ENCODE data around the gene PKM.
A peak's percentile ranks its signal among the peaks of the same experiment; 100 is the strongest.

Gene PKM

DNA sequence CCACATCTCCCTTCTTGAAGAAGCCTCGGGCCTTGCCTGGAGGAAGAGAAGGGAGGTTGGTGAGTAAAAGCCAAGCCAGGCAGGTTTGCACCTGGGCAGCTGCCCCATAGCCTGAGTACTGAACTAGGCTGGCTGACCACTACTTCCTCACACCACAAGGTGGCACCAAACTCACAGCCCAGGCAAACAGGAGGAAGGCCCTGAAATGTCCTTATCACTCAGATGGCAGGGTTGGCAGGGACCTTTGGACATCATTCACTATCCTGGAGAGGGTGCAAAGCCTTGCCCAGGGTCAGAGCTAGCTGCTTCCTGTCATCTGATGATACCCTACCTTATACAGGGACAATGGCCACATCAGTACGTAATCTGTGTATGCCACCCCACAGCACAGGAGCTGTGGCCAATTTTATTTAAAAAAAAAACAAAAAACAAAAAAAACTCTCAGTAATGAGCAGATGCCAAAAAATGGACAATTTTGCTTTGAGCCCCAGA, 31.2 kb downstream of the PKM start:
- DNase-seq, result peak; percentile 73 to 82

DNA sequence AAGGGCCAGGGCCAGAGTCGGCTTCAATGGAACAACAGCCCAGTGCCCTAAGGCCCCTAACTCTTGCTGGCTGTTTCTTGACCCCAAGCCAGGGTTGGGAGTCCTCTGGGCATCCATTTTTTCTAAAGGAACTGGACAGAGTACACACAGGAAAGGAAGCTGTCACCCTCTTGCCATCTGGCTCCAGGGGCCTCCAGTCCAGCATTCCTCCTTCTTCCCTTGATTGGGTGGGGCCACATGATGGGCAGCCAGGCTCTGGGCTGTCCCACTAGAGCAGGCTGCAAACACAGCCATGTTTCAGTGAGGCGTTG, 31.8 kb downstream of the PKM start:
- no peak for DNase-seq

DNA sequence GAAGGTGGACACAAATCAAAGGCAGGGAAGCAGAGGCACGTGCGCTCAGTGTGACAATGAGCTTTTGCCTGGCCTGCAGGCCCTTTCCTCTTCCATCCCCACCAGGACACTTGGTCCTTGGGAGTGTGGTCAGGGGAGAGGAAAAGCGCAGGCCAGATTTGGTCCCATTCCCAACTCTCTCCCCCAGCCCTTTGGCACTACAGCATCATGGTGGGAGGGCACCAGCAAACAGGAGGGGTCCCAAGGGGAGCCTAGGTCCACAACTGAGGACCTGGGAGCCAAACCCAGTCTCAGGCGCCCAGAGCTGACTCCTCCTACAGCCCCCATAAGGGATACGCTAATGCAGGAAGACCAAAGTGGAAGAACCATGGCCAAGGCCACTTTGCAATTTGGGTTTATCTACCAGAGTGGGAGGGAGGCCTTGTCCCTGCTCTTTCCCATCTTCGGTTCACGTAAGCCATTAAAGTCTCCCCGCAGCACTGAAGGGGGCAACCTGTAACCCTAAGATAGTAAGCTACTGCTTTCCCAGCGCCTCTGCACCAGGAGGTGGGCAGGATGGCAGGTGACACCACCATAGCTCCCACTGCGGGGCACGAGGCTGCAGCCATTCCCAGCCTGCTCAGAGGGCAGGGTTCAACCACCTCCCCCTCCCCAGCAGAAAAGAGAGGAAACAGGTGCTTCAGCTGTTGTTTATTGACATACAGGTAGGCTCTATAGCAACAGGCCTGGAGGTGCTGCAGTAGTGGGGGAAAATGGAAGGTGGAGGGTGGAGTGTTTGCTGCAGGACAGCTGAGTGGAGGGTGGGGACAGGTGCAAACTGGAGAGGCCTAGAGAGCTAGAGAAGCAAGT, 32.4 kb downstream of the PKM start:
- no peak for DNase-seq

GRCh38 chr15:72197460-72198355, 33.3 kb downstream of the PKM start, which contains the start of gene GRAMD2A:
GRAMD2A (minus strand) TSS chr15:72197787.
- peak in 1 of 2 donors; percentile 7 for DNase-seq

DNA sequence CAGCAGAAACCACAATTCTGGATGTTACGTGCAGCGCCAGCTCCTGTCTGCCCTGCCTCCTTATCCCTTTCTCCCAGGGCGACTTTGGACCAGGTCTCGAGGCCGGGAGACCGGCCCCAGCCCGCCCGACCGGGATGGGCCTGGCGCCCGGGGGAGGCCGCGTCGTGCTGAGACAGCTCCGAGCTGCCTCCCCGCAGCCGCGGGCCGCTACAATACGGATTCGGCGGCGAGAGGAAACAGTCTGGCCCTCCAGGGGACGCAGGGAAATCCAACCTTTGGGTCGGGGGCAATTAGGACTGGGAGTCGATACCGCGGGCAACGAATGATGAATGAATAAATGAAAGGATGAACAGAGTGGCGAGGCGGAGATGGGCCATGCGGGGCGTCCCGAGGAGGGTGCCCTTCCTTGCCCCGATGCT, 33.9 kb downstream of the PKM start:
- DNase-seq, result no peak

GRCh38 chr15:72196409-72197040, 34.5 kb downstream of the PKM start:
- DNase-seq, result no peak

GRCh38 chr15:72195101-72195511, 35.9 kb downstream of the PKM start:
- peak; percentile 10 to 54 for DNase-seq

GRCh38 chr15:72193836-72194396, 37.1 kb downstream of the PKM start:
- DNase-seq, result no peak

DNA sequence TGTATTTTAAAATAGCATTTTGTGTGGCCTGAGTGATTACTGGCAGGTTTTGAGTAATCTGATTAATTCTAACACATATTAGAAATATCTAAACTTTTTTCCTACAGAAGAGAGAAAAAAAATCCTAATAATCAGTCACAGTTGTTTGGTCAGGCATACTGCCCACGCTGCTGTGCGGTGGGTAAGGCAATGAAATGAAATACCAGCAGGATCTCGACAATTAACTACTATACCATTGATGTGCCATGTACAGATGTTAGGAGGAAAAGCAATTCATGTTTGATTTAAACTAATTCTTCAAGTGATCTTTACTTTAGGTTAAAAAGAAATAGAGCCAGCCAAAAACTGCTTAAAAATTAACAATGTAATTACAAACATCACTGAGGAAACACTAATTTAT, 38.6 kb downstream of the PKM start:
- DNase-seq, result no peak

DNA sequence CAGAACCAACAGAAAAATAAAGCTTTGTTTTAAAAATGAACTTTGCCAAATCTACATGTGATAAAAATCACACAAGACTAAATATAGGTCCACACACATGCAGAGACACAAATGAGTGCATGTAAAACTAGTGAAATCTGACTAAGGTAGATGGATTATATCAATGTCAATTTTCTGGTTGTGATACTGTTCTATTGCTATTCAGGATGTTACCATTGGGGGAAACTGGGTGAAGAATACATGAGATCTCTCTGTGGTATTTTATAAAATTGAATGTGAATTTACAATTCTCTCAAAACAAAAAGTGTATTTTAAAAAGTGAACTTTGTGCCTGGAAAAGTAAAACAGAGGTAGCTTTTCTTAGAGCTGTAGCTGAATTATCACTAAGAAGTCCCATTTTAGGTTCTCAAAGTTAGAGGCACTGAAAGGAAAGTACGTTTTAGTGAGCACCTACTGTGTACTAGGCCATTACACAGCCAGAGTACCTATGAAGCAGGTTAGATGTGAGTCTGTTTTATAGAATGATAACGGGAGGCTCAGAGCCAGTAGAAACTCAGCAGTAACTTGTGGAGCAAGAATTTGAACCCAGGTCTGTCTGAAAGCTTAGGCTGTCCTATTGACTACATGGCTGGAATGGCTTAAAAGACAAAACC, 41.6 kb downstream of the PKM start:
- no peak for DNase-seq

- DNase-seq, result no peak
Measured at GRCh38 chr15:72184165-72184811, 46.7 kb downstream of the PKM start.

DNA sequence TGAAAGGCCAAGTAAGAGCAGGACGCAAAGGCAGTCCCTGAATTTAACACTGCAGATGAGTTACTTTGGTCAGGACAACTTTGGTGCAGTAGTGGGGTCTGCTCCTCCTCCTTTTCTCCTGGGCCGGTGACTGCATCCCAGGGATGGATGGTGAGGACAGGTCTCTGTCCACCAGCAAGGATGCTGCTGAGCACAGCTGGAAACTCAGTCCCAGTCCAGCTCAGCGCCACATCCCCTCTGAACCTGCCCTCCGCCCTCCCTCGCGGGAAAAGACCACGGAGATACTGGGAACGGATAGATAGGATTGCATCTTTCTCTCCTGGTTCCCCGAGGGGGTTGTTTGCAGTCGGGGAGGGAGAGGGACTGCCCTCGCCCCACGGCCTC, 47.2 kb downstream of the PKM start:
- DNase-seq, result no peak

GRCh38 chr15:72182673-72183072, 48.3 kb downstream of the PKM start:
- DNase-seq, result no peak

DNA sequence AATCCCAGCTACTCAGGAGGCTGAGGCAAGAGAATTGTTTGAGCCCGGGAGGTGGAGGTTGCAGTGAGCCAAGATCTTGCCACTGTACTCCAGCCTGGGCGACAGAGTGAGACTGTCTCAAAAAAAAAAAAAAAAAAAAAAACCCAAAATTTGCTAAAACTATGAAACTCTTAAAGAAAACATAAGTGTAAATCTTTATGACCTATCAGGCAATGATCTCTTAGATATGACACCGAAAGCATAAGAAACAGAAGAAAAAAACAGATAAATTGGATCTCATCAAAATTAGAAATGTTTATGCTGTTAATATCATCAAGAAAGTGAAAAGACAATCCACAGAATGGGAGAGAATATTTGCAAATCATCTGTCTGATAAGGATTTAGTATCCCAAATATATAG, 48.7 kb downstream of the PKM start:
- no peak for DNase-seq

DNA sequence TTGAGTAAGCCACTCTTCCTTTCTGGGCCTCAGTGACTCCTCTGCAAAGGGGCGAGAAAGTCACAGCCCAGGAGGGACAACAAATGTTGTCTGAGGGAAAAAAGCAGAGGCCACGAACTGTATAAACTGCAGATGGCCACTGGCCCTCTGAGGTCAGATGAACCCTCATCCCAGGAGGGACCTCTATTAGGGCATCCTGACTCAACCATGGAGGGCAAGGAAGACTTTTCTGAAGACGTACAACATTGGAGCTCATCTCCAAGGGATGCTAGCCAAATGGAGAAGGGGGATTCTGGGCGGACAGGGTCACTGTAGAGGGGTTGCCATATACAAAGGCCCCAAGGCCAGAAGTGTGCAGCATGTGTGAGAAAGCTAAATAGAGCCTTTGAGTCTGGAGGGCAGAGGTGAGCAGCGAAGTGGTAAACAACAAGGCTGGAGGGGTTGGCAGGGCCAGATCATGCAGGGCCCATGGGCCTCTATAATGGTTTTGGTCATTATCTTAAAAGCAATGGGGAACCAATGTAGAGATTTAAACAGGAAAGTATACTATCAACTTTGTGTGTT, 50.1 kb downstream of the PKM start:
- DNase-seq, result no peak

DNA sequence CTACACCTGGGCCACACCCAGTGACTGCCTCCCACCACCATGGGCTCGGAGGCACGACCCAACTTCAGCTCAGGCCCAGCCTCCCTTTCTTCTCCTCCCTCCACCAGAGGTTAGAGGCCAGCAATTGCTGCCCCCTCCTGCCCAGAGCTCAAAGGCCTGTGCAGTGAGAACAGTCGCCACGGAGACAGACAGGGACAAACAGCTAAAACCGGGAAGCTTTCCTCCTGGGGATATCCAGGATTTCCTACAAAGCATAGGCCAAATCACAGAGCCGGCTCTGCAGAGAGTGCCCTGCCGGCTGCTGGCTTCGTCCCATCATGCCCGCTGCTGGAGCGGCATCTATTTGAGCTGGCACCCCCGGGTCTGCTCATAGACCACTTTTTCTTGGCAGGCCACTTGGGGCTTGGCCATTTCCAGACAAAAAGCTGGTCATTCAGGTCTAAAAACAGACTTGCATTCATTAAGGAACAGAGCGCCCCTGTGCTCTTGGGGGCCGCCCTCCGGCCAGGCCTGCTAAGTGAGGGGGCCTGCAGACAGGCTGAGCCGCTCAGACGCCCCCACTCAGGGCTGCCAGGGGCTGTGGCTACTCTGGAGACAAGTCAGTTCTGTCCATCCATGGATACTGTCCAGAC, 50.9 kb downstream of the PKM start:
- DNase-seq, result no peak

GRCh38 chr15:72178976-72179585, 51.9 kb downstream of the PKM start:
- DNase-seq, result no peak

GRCh38 chr15:72176743-72177142, 54.2 kb downstream of the PKM start:
- no peak for DNase-seq

DNA sequence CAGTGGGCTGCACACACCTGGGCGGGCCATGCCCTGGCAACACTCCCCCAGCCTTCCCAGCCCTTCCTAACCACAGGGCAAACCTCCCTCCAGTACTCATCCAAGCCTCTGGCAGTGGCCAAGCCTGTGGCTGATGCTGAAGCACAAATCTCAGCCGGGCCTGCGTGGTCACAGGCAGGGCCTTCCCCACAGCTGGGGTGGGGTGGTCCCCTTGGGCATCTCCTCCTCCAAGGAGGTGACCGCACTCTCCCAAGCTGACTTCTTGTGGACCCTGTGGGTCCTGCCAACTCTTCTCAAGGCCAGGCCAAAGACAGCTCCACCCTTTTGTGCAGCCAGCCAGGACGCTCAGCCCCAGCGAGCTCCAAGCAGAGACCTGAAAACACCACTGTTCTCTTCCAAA, 54.8 kb downstream of the PKM start:
- DNase-seq, result no peak

DNA sequence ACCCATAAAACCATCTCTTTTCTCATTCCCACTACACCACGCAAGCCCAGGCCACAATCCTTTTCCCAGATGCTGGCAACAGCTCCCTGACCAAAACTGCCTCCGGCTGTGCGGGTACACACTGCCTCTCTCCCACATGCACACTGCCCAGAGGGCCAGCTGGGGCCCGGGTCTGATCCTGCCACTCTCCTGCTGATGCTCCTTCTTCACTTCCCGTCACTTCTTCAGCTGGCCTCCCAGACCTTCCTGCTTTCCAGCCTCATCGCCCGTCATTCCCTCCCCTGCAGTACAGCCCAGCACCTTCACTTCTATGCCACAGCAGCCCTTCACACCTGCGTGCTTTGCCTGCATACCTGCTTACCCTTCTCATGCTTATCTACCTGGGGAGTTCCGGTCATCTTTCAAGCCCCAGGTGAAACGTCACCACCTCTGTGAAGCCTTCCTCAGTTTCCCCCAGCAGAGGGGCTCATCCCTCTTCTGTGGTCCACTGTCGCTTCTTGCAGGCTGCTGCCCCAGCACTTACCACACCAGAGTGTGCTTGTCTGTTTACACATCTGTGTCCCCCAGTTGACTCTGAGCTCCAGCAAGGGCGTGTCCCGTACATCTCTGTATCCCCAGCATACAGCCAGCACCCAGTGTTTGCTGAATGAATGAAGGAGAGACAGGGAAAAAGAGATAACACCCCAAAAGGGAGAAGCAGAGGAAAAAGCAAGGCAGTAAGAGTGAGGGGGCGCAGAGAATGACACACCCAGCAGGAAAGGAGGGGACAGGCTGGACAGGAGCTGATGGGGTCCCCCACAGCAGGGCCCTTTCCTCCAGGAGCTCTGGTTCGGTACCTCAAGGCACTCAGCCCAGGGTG, 55.6 kb downstream of the PKM start:
- no peak for DNase-seq

Measured in CD4-positive, alpha-beta T cell treated with Interferon alpha-2 for 1 hour (primary cell).